Omental fat pad (tissue), 4 donors: ENCODE results near the gene MYT1. TPM values are rescaled to one million over a fixed set of nuclear protein-coding genes. Genes with fewer than 3 reads are reported as not detected.

Source experiments
- ATAC-seq: fragments of 150-250 bp; one replicate; pipeline ENCODE4 v1.9.1; 2016; ENCODE audit warnings: mild to moderate bottlenecking, moderate library complexity; ENCODE audit not compliant: low FRiP score
- DNase-seq: peaks from one replicate; pipeline ENCODE4 v3.0.0-alpha.2; 2019; ENCODE audit warnings: low spot score
- total RNA-seq, 4 donors: library from RNA; depleted of rRNA; stranded (reverse); fragments of >200 nt; gene quantifications; one replicate each; pipeline ENCODE4 v1.1.0, GENCODE V29; 2016
- TF ChIP-seq, protein P1 (sequence below), 3 donors: fragments of 450-650 bp; IDR thresholded peaks; one replicate each; pipeline ENCODE4 v1.5.1; 2016 to 2017; ENCODE audit warnings: antibody characterized with exemption in 3 of 3, mild to moderate bottlenecking in 3 of 3, moderate library complexity in 2 of 3

MYT1 gene
- total RNA-seq, 4 donors from 2014 or later, result not detected

DNA sequence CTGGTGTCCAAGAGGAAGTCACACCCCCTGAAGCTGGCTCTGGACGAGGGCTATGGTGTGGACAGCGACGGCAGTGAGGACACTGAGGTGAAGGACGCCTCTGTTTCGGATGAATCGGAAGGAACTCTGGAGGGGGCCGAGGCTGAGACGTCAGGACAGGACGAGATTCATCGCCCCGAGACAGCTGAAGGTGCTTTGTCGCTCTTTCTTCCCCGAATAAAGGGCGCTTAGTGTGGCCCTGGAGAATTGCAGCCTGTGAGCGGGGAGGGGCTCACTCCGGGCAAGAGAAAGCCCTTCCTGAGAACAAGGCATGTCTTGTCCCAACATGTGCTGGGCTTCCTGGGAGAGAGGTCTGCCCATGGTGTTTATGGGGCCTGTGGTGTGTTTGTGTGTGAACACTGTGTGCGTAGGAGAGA, 41.4 kb downstream of the MYT1 start:
- ATAC-seq, result no peak
- DNase-seq, result no peak
- TF ChIP-seq, protein P1, sequence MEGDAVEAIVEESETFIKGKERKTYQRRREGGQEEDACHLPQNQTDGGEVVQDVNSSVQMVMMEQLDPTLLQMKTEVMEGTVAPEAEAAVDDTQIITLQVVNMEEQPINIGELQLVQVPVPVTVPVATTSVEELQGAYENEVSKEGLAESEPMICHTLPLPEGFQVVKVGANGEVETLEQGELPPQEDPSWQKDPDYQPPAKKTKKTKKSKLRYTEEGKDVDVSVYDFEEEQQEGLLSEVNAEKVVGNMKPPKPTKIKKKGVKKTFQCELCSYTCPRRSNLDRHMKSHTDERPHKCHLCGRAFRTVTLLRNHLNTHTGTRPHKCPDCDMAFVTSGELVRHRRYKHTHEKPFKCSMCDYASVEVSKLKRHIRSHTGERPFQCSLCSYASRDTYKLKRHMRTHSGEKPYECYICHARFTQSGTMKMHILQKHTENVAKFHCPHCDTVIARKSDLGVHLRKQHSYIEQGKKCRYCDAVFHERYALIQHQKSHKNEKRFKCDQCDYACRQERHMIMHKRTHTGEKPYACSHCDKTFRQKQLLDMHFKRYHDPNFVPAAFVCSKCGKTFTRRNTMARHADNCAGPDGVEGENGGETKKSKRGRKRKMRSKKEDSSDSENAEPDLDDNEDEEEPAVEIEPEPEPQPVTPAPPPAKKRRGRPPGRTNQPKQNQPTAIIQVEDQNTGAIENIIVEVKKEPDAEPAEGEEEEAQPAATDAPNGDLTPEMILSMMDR (IDR thresholded peaks at IDR 0.05), result no peak

DNA sequence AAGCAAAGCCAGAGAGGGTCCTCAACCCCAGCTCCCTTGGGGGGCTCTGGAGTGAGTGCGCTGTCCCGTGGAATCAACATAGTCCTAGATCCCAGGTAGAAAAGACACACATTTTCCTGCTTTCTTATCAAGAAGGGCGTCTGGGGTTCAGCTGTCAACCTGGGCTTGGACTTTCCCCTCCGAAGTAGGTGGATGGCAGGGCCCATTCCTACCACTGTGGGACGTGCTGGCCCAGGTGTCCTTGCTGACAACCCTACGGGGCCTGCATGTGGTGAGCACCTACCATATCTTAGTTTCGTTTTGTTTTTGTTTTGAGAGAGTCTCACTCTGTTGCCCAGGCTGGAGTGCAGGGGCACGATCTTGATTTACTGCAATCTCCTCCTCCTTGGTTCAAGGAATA, 42.4 kb downstream of the MYT1 start:
- DNase-seq, result no peak
- no peak for ATAC-seq
- TF ChIP-seq, protein P1 (IDR thresholded peaks at IDR 0.05), result no peak

DNA sequence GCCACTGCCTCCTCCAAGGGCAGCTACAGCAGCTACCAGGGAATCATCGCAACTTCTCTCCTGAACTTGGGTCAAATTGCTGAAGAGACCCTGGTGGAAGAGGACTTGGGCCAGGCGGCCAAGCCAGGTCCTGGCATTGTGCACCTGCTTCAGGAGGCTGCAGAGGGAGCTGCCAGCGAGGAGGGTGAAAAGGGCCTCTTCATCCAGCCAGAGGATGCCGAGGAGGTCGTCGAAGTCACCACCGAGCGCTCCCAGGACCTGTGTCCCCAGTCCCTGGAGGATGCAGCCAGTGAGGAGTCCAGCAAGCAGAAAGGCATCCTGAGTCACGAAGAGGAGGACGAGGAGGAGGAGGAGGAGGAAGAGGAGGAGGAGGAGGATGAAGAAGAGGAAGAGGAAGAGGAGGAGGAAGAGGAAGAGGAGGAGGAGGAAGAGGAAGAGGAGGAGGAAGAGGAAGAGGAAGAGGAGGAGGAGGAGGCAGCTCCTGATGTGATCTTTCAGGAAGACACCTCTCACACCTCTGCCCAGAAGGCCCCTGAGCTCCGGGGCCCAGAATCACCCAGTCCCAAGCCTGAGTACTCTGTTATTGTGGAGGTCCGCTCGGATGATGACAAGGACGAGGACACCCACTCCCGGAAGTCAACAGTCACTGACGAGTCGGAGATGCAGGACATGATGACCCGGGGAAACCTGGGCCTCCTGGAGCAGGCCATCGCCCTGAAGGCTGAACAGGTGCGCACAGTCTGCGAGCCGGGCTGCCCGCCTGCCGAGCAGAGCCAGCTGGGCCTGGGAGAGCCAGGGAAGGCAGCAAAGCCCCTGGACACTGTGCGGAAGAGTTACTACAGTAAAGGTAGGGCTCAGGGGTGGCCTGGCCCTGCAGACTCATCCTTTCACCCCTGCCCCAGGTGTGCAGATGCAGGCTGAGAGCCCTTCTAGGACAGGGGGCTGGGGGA, 43.7 kb downstream of the MYT1 start:
- ATAC-seq (no peak), DNase-seq (no peak)
- TF ChIP-seq, protein P1 (IDR thresholded peaks at IDR 0.05), result no peak

DNA sequence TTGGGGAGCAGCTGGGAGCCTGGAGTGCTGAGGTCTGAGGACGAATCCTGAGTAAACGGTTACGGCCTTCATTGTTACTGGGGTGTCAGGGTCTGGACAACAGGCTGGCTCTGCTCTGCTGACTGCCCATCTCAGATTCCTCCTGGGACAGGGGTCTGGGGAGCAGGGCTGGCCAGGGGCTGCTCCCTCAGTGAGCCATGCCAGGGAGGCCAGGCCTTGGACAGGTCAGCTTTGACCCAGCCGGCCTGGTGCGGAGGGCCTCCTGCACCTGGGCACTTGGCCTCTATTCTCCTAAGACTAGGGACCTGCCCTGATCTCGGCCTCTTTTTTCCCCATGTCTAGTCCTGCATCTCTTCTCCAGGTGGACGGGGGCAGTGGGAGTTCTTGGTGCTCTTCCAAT, 44.9 kb downstream of the MYT1 start:
- no peak for ATAC-seq
- DNase-seq, result no peak

DNA sequence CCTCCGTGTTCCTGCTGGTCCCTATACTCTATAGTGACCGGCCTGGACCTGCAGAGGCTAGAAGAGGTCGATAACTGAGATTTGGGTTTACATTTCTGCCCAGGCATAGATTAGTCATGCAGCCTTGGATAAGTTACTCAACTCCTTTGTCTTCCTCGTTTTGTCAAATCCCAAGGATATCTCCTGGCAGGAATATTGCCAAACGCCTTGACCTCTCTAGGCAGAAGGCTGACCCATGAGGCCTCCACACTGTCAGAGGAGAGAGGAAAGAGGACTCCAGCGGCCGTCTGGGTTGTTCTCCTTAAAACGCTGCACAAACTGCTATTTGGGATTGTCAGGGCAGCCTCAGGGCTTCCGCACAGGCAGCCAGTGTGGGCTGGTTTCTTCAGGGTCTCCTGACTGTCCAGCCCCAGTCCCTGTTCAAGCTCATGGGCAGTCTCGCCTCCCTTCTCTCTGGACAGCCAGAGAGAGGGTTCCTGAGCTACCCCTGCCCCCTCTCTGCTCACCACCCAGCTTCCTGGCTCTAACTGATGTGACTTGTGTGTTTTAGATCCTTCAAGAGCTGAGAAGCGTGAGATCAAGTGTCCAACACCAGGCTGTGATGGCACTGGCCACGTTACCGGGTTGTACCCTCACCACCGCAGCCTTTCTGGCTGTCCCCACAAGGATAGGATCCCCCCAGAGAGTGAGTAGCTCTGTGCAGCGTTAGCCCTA, 46.6 kb downstream of the MYT1 start:
- no peak for DNase-seq
- TF ChIP-seq, protein P1 (IDR thresholded peaks at IDR 0.05), result no peak
- no peak for ATAC-seq

More for the DNA sequence above, 44.9 kb downstream of the MYT1 start:
- TF ChIP-seq, protein P1 (IDR thresholded peaks at IDR 0.05), result no peak

DNA sequence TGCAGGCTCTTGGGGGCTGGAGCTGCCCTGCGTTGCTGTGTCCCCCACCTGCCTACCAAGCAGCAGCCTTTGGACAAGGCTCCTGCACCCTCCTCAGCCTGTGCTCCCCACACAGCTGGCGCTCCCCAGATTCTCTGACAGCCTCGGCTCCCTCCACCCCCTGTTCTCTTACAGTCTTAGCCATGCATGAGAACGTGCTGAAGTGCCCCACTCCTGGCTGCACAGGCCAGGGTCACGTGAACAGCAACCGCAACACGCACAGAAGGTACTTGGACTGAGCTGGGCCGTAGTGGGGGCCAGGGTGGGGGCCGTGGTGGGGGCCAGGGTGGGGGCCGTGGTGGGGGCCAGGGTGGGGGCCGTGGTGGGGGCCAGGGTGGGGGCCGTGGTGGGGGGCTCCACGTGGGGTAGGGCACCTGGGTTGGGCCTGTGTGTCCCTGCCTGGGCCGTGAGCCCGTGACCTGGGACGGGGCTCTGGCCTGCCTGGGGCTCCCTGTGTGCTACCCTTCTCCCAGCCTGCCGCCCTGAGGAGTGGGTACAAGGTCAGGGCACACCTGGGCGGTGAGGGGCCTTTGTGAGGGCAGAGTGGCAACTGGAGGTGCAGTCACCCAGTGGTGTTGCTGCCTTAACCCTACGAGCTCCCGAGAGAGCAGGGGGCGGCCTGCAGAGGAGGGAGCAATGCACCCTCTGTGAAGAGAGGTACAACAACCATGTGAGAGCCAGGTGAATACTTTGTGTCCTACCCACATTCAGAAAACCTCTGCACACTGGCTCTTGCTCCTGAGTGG, 47.8 kb downstream of the MYT1 start:
- no peak for DNase-seq
- TF ChIP-seq, protein P1 (IDR thresholded peaks at IDR 0.05), result no peak
- ATAC-seq, result no peak
